HG03520 (cell line): ENCODE results near the gene SCD5.

Experiments
- ATAC-seq: cut with Tn5 transposase; IDR thresholded peaks from one replicate; pipeline ENCODE4 v1.9.1; 2021; ENCODE audit warnings: mild to moderate bottlenecking, moderate library complexity; ENCODE audit not compliant: unreplicated experiment

Gene SCD5

GRCh38 chr4:82696117-82696860 is 102.3 kb downstream of the SCD5 start:
- no peak for ATAC-seq

DNA sequence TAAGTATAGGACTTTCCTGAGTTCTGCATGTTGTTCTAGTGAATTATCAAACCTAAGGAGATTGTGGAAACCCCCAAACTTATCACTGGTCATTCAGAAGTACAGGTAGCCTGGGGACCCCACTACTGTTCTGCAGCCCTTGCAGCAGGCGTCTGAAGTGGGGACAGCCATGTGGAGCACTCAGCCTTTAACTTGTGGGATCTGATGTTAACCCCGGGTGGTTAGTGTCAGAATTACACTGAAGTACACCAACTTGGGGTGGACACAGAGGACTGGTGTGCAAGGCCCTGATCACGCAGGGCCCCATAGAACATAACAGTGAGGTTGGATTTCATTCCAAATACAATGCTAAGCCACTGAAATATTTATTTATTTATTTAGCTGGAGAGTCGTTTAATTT is 103.7 kb downstream of the SCD5 start:
- ATAC-seq: no peak

- no peak for ATAC-seq
Observed at GRCh38 chr4:82694046-82694445, 104.5 kb downstream of the SCD5 start.

GRCh38 chr4:82692101-82692780 is 106.4 kb downstream of the SCD5 start:
- no peak for ATAC-seq

GRCh38 chr4:82691431-82691830 is 107.2 kb downstream of the SCD5 start:
- no peak for ATAC-seq

- ATAC-seq: no peak
Observed at GRCh38 chr4:82688091-82688795, 110.4 kb downstream of the SCD5 start.

- no peak for ATAC-seq
Observed at GRCh38 chr4:82687531-82687930, 111.1 kb downstream of the SCD5 start.

- no peak for ATAC-seq
Observed at GRCh38 chr4:82681754-82682153, 116.8 kb downstream of the SCD5 start.

DNA sequence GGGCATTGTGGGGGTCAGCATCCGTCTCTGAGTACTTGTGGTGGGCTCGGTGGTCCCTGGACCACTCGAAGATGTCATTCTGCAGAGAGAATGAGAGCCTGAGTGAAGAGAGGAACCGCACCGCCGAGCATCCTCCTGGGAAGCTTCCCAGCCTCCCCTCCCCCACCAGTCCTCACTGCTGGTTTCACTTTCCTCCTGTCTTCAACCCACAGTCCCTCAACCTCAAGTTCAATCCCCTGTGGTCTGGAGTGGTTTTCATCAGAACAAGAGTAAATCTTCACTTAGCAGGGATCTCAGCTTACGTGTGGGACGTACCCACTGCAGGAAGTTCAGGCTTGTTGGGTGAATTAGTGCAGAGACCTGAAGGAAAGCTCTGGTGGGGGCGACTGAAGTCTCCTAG is 117.8 kb downstream of the SCD5 start:
- ATAC-seq: no peak

DNA sequence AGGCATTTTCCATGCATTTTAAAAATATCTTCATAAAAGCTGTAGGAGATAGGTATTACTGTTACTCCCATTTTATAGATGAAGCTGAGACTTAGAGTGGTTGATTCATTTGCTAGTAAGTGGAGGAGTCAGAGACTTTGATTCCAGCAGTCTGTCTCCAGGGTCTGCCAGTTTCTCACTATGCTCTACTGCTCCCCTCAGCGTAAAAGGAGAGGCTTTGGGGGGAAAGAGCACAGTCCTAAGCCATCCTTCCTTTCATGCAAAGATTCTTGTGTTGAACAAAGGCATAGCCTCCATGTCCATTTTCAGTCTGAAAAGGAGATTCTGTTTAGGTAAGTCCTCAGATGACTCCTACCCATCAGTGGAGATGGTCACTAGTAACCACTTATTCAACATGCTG is 119.1 kb downstream of the SCD5 start:
- no peak for ATAC-seq

GRCh38 chr4:82678051-82678450 is 120.5 kb downstream of the SCD5 start:
- no peak for ATAC-seq

DNA sequence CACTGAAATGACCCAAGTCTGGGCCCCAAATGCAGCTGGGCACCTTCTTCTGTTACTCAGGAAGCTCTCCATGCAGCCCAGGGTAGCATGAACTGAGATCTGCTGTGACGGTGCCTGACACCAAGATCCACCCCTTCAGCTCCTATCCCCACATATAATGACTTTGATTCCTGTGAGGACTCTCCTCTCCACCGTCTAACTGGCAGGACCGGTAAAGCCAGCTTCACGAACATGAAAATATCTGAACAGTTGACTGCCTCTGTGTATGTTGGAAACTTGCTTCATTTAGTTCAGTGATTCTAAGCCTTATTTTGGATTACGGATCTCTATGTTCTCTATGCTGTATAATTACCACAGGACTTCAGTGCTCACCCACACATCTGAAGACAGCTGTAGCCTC is 121.3 kb downstream of the SCD5 start:
- ATAC-seq: no peak

DNA sequence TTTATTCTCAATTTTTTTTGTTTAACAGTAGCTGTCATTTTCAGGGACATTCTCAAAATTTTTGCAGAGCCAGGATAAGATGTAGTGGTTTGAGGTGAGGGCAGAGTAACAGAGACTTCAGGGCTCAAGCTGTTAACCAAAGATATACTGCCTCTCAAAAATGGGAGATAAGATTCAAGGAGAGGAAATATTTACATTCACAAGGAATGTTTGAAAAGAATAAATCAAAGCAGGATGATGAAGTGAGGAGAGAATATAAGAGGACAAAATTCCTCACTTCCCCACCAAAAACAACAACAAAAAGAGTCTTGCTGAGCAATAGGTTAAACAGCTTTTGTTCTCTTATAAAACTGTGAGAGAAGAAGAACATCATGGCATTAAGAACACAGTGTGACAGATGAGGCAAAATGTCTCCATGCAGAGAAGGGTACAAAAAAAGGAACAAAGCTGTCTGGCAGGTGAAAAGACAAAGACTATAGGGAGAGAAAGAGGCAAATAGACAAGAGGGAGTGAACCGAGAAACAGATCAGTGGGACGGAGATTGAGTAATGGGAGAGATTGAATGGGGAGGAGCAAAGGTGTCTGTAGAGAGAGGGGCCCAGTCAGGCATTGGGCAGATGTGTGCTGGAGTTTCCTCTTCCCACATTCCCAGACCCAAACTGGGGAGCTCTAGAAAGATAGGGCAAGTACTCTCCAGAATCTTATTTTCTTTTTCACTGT is 130.7 kb downstream of the SCD5 start:
- no peak for ATAC-seq

GRCh38 chr4:82666970-82667665 is 131.5 kb downstream of the SCD5 start:
- ATAC-seq: no peak

GRCh38 chr4:82661181-82661992 is 137.2 kb downstream of the SCD5 start:
- no peak for ATAC-seq

DNA sequence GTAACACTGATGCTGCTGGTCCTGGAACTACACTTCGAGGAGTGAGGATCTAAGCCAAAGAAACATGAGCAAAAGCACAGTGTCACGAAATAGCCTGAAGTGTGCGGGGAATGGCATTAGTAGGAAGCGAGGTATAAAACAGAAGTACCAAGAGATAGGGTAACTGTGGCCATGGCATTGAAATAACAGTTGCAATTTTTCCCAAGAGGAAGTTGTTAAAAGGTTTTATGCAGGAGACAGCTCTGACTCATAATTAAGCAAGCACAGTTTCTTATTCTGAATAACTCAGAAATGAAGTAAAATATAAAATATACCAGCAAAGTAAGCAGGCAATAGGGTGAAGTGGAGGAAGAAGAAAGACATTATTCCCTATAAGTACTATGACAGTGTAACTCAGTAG is 146.5 kb downstream of the SCD5 start:
- no peak for ATAC-seq

- ATAC-seq: no peak
Observed at GRCh38 chr4:82650868-82651267, 147.7 kb downstream of the SCD5 start.

DNA sequence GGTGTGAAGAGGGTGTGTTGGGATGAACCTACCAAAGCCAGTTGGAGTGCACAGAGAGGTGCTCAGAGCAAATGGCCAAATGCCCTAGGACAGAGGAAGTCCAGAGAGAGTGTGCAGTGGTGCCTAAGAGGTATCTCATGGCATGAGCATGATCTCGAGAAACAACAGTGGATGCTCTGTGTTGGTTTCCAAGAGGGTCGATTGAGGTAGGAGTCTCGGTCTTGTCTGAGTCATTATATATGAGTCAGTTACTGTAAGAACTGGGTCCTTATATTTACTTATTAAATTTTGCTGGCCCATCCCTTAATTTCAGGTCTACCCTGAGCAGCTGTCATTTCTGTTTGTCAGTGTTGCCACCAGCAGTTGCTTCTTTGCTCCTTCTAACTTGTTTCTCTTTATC is 150.2 kb downstream of the SCD5 start:
- no peak for ATAC-seq

GRCh38 chr4:82645936-82646565 is 152.5 kb downstream of the SCD5 start:
- no peak for ATAC-seq
